Testis (tissue), 3 donors: ENCODE results near the gene LNX1. TPM values are rescaled to one million over a fixed set of nuclear protein-coding genes. Genes with fewer than 3 reads are reported as not detected.

Experiments used
- DNase-seq: peaks from one replicate; pipeline ENCODE4 v3.0.0-alpha.2; 2019
- H3K27ac ChIP-seq, 2 donors: fragments of 200-600 bp; sonication (generic); one replicate each; pipeline ENCODE4 v1.5.1; 2019
- H3K27me3 ChIP-seq: fragments of 200-600 bp; sonication (generic); one replicate; pipeline ENCODE4 v1.5.1; 2019
- H3K36me3 ChIP-seq: fragments of 200-600 bp; sonication (generic); one replicate; pipeline ENCODE4 v1.5.1; 2017; ENCODE audit warnings: low read depth; ENCODE audit errors: missing control alignments
- H3K4me1 ChIP-seq: fragments of 200-600 bp; sonication (generic); one replicate; pipeline ENCODE4 v1.5.1; 2019
- H3K4me3 ChIP-seq, 2 donors: fragments of 200-600 bp; sonication (generic); one replicate each; pipeline ENCODE4 v1.5.1; 2017 to 2019
- H3K9me3 ChIP-seq: fragments of 200-600 bp; sonication (generic); one replicate; pipeline ENCODE4 v1.5.1; 2017
- CTCF ChIP-seq, 3 experiments: fragments of 450-650 bp in 2 of 3; fragments of 200-600 bp in 1 of 3; sonication (generic) in 1 of 3; IDR thresholded peaks; one replicate each; pipeline ENCODE4 v1.5.1; 2016 to 2019; ENCODE audit warnings: antibody characterized with exemption in 3 of 3, mild to moderate bottlenecking in 2 of 3, moderate library complexity in 1 of 3
- POLR2A ChIP-seq: fragments of 450-650 bp; IDR thresholded peaks from one replicate; pipeline ENCODE4 v1.6.1; 2017; ENCODE audit warnings: antibody characterized with exemption, mild to moderate bottlenecking, moderate library complexity
- WGBS, 2 donors: methylation state at CpG; one replicate each; pipeline ENCODE4 v1.1.5; 2018; 5-methylcytosine and 5-hydroxymethylcytosine counted together
- intact Hi-C: fragments of 100-400 bp; cut with DNase I; formaldehyde crosslinking; loops from one replicate; pipeline ENCODE4 v1.15.1; 2023; ENCODE audit warnings: low total_unique reads
- polyA plus RNA-seq: library from polyadenylated mRNA; stranded (reverse); fragments of 350-450 nt; fragmentation: Illumina TruSeq; extraction: RNeasy Lipid Tissue Mini Kit (QIAGEN cat#74804); gene quantifications from one replicate; pipeline ENCODE4 v1.2.3, GENCODE V29; 2014; ENCODE audit warnings: low read depth, low replicate concordance; ENCODE audit not compliant: insufficient read depth
- total RNA-seq, 2 donors: library from RNA; depleted of rRNA; stranded (reverse); fragments of >200 nt; gene quantifications; one replicate each; pipeline ENCODE4 v1.2.3, GENCODE V29; 2016

The LNX1 gene
- total and polyA plus RNA-seq, 3 donors from 2014 or later, result 4.3 to 8.3 (median 5.8) TPM

- TF ChIP-seq POLR2A (no peak), CTCF (IDR thresholded peaks at IDR 0.05) (no peak)
Observed at GRCh38 chr4:53484911-53485657, 106.2 kb downstream of the LNX1 start.

GRCh38 chr4:53483250-53483649, 108.0 kb downstream of the LNX1 start:
- Histone ChIP-seq H3K36me3 (no peaks in the 10 kb centered on the region), H3K27me3 (no peaks in the 10 kb centered on the region), H3K27ac (no peak overlapping the region), H3K4me1 (peaks cover 13% of the 10 kb centered on the region), H3K9me3 (no peaks in the 10 kb centered on the region), H3K4me3 (no peak overlapping the region)
- 89 to 96% methylated on average over 1 of the region's 1 CpG for WGBS, 2 donors
- DNase-seq, result no peak
- TF ChIP-seq CTCF (IDR thresholded peaks at IDR 0.05), result no peak
- TF ChIP-seq POLR2A, result no peak
- intact Hi-C loops, result no loop called here

More at GRCh38 chr4:53484911-53485657, 106.2 kb downstream of the LNX1 start:
- no peak for DNase-seq
- peak overlapping the region in 1 of 2 donors; percentile 50 for H3K27ac ChIP-seq
- H3K27me3 ChIP-seq, result no peaks in the 10 kb centered on the region
- intact Hi-C loops, result no loop called here
- no peaks in the 10 kb centered on the region for H3K9me3 ChIP-seq
- H3K4me1 ChIP-seq, result peaks cover 13% of the 10 kb centered on the region
- no peak overlapping the region for H3K4me3 ChIP-seq
- WGBS, 2 donors, result 45 to 52% methylated on average over 5 of the region's 5 CpGs
- no peaks in the 10 kb centered on the region for H3K36me3 ChIP-seq

- no peaks in the 10 kb centered on the region for H3K36me3 ChIP-seq
- no peaks in the 10 kb centered on the region for H3K9me3 ChIP-seq
- DNase-seq, result no peak
- no peak for TF ChIP-seq POLR2A
- no peak for TF ChIP-seq CTCF (IDR thresholded peaks at IDR 0.05)
- intact Hi-C loops, result no loop called here
- peaks cover 13% of the 10 kb centered on the region for H3K4me1 ChIP-seq
- H3K27me3 ChIP-seq, result no peaks in the 10 kb centered on the region
- no peak overlapping the region for H3K4me3 ChIP-seq
- 87 to 97% methylated on average over 8 of the region's 8 CpGs for WGBS, 2 donors
- H3K27ac ChIP-seq, result no peak overlapping the region
Observed at GRCh38 chr4:53481586-53481985, 109.7 kb downstream of the LNX1 start.

GRCh38 chr4:53480909-53481308, 110.4 kb downstream of the LNX1 start:
- Histone ChIP-seq H3K9me3 (no peaks in the 10 kb centered on the region), H3K36me3 (no peaks in the 10 kb centered on the region), H3K27me3 (no peaks in the 10 kb centered on the region), H3K4me3 (no peak overlapping the region), H3K27ac (no peak overlapping the region), H3K4me1 (peaks cover 13% of the 10 kb centered on the region)
- DNase-seq, result no peak
- intact Hi-C loops, result no loop called here
- 91 to 92% methylated on average over 2 of the region's 2 CpGs for WGBS, 2 donors
- TF ChIP-seq CTCF (IDR thresholded peaks at IDR 0.05), result no peak
- no peak for TF ChIP-seq POLR2A
